GM12878 (cell line): Measurements from ENCODE around the gene RNF112. TPM values are rescaled to one million over a fixed set of nuclear protein-coding genes. Genes with fewer than 3 reads are reported as not detected.

Experiments used
- ATAC-seq: fragments of 200-7000 bp; cut with Tn5 transposase; 3 replicates; pipeline ENCODE4 v1.9.1; 2020; ENCODE audit warnings: mild to moderate bottlenecking, moderate library complexity
- BruUV-seq: library from RNA; stranded (reverse); fragments of 400-500 nt; replicated peaks from 2 replicates; lab custom pipeline; 2021; lab: Mats Ljungman, UMichigan
- CTCF ChIA-PET: fragments of 300-600 bp; sonication (Branson Sonifier 250); formaldehyde crosslinking; extraction: SDS; loops from one replicate; lab custom pipeline; 2021; ENCODE audit warnings: inconsistent platforms; lab: Yijun Ruan, JAX
- POLR2A ChIA-PET: fragments of 350-600 bp; formaldehyde crosslinking; extraction: SDS; loops from one replicate; lab custom pipeline; 2021; ENCODE audit warnings: inconsistent platforms; lab: Charles Lee
- RAD21 ChIA-PET: fragments of 300-600 bp; sonication (Branson Sonifier 250); formaldehyde crosslinking; loops from one replicate; lab custom pipeline; 2023; ENCODE audit warnings: antibody characterized with exemption; ENCODE audit not compliant: unreplicated experiment; lab: Charles Lee
- SMC1A ChIA-PET: fragments of 300-600 bp; sonication (Branson Sonifier 250); formaldehyde crosslinking; loops from one replicate; lab custom pipeline; 2023; ENCODE audit not compliant: unreplicated experiment, uncharacterized antibody; lab: Charles Lee
- DNase-seq: peaks from one replicate; pipeline ENCODE4 v3.0.0-alpha.2; 2011; ENCODE audit warnings: low read depth, low spot score
- FAIRE-seq: peaks from 3 replicates; lab custom pipeline; 2011; peaks lifted over from hg19 to GRCh38; lab: Jason Lieb, UNC
- H2AFZ ChIP-seq: 2 replicates; pipeline ENCODE4 v1.6.0; 2011; ENCODE audit warnings: low read depth, low read length, control low read depth; ENCODE audit not compliant: control insufficient read depth
- H3K27ac ChIP-seq: 2 replicates; pipeline ENCODE4 v1.5.1; 2011; ENCODE audit warnings: control low read depth; ENCODE audit not compliant: control insufficient read depth, insufficient read depth
- H3K27me3 ChIP-seq, 2 experiments: replicated peaks in 1 of 2; 2 replicates each; pipeline versions ENCODE4 v1.6.0 to v1.6.1; 2011; ENCODE audit warnings: low read length in 1 of 2; ENCODE audit not compliant: control insufficient read depth in 2 of 2, insufficient read depth in 2 of 2
- H3K36me3 ChIP-seq, 2 experiments: 2 replicates each; pipeline ENCODE4 v1.5.1; 2011; ENCODE audit warnings: low read length in 1 of 2; ENCODE audit not compliant: control insufficient read depth in 2 of 2, insufficient read depth in 2 of 2
- H3K4me1 ChIP-seq: 2 replicates; pipeline ENCODE4 v1.6.1; 2011; ENCODE audit warnings: mild to moderate bottlenecking, low read length, moderate library complexity, mixed read lengths; ENCODE audit not compliant: control insufficient read depth, insufficient read depth
- H3K4me2 ChIP-seq: 2 replicates; pipeline ENCODE4 v1.6.0; 2011; ENCODE audit warnings: control low read depth; ENCODE audit not compliant: control insufficient read depth, insufficient read depth
- H3K4me3 ChIP-seq: fragments of 200-600 bp; sonication (generic); 2 replicates; pipeline ENCODE4 v1.5.1; 2016
- H3K79me2 ChIP-seq: 2 replicates; pipeline ENCODE4 v1.6.0; 2011; ENCODE audit warnings: low read length; ENCODE audit not compliant: control insufficient read depth, insufficient read depth
- H3K9ac ChIP-seq: 2 replicates; pipeline ENCODE4 v1.8.0; 2011; ENCODE audit warnings: low read length, control low read depth, mixed read lengths; ENCODE audit not compliant: control insufficient read depth, insufficient read depth
- H3K9me3 ChIP-seq: replicated peaks from 3 replicates; pipeline ENCODE4 v1.5.1; 2011; ENCODE audit warnings: mild to moderate bottlenecking, low read length; ENCODE audit not compliant: control insufficient read depth, insufficient read depth
- H4K20me1 ChIP-seq: 2 replicates; pipeline ENCODE4 v1.6.0; 2011; ENCODE audit not compliant: control insufficient read depth, insufficient read depth
- DPF2 ChIP-seq: fragments of 450-650 bp; IDR thresholded peaks from 2 replicates; pipeline ENCODE4 v1.6.1; 2017; ENCODE audit warnings: mild to moderate bottlenecking
- ETV6 ChIP-seq, 2 experiments: fragments of 450-650 bp in 1 of 2; IDR thresholded peaks in 1 of 2; conservative IDR thresholded peaks in 1 of 2; 2 replicates each; pipeline ENCODE4 v1.6.1; 2014; ENCODE audit warnings: antibody characterized with exemption in 1 of 2, borderline replicate concordance in 1 of 2, low read depth in 1 of 2, mild to moderate bottlenecking in 1 of 2, moderate library complexity in 1 of 2
- PML ChIP-seq: IDR thresholded peaks from 2 replicates; pipeline ENCODE4 v1.6.1; 2012; ENCODE audit warnings: low read length, inconsistent platforms
- ZZZ3 ChIP-seq: IDR thresholded peaks from 2 replicates; pipeline ENCODE4 v1.6.1; 2011; ENCODE audit warnings: low read depth; ENCODE audit not compliant: control insufficient read depth, insufficient read length
- WGBS: methylation state at CpG from one replicate; pipeline ENCODE4 v1.1.6; 2016; ENCODE audit warnings: low lambda C conversion rate; ENCODE audit not compliant: insufficient replicate concordance, insufficient coverage; ENCODE audit errors: missing lambda C conversion rate; 5-methylcytosine and 5-hydroxymethylcytosine counted together
- in situ Hi-C: fragments of 300-500 bp; cut with MboI; formaldehyde crosslinking; loops from 9 replicates; pipeline ENCODE4 v1.14.3; 2018; ENCODE audit warnings: mixed read lengths
- intact Hi-C: fragments of 100-400 bp; cut with micrococcal nuclease; formaldehyde crosslinking; loops from one replicate; pipeline ENCODE4 v1.14.2; 2022; ENCODE audit not compliant: unreplicated experiment
- polyA plus RNA-seq, 11 experiments: library from polyadenylated mRNA; depleted of rRNA in 4 of 11; unstranded in 6 of 11; stranded (reverse) in 5 of 11; fragments of >200 nt; fragmentation: Nextera tagmentation in 4 of 11; fragmentation: Illumina TruSeq in 1 of 11; extraction: Ambion mirVana in 4 of 11; extraction: Trizol in 1 of 11; gene quantifications; 1 replicate in 1 of 11; 2 replicates in 10 of 11; pipeline versions ENCODE4 v1.2.1 to v1.2.3, GENCODE V29; 2011 to 2016; ENCODE audit warnings: inconsistent platforms in 2 of 11, missing spikeins in 2 of 11, low read depth in 1 of 11
- total RNA-seq, 4 experiments: library from RNA; depleted of rRNA in 3 of 4; stranded (reverse); fragments of >200 nt in 3 of 4; fragmentation: Illumina TruSeq in 1 of 4; extraction: Trizol in 1 of 4; gene quantifications; 2 replicates each; pipeline versions ENCODE4 v1.2.1 to v1.2.3, GENCODE V29; 2013 to 2021
- TF ChIP-seq, protein P1 (sequence below): fragments of 450-650 bp; IDR thresholded peaks from 2 replicates; pipeline ENCODE4 v1.6.1; 2016; ENCODE audit warnings: mild to moderate bottlenecking
- TF ChIP-seq, protein P2 (sequence below): IDR thresholded peaks from 2 replicates; pipeline ENCODE4 v1.6.1; 2012; ENCODE audit warnings: low read depth, low read length, improper control_type of control experiment

RNF112 gene
- total and polyA plus RNA-seq, 10 of the 15 experiments (the other 5 are each of a cell fraction or from before 2014, with no cell fraction given): not detected

DNA sequence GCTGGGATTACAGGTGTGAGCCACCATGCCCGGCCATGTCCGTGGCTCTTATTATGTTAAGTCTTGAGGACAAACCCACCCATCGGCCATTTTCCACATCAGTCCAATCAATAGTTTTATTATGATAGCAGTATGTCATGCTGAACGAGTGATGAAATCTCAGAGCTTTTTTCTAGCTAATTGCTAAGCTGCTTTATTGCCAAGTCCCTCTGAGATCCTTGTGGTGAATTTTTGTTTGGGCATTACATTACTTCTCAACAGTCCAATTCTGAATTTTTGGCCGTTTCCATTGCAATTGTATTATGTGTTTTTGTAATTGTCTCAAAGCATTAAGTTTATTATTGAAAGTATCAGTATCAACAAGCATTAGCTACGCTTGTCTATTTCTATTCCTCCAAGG, 10.9 kb downstream of the RNF112 start:
- RAD21 ChIA-PET: no interaction called here
- H3K4me1 ChIP-seq: no peaks in the 10 kb centered on the region
- intact Hi-C loops (no loop called here), in situ Hi-C loops (no loop called here)
- no peaks in the 10 kb centered on the region for H4K20me1 ChIP-seq
- no peak overlapping the region for H3K27ac ChIP-seq
- FAIRE-seq (no peak), DNase-seq (no peak), ATAC-seq (no peak)
- SMC1A ChIA-PET: no interaction called here
- H3K4me3 ChIP-seq: no peak overlapping the region
- POLR2A ChIA-PET: no interaction called here
- 36% methylated on average over 6 of the region's 6 CpGs for WGBS
- TF ChIP-seq, protein P1, sequence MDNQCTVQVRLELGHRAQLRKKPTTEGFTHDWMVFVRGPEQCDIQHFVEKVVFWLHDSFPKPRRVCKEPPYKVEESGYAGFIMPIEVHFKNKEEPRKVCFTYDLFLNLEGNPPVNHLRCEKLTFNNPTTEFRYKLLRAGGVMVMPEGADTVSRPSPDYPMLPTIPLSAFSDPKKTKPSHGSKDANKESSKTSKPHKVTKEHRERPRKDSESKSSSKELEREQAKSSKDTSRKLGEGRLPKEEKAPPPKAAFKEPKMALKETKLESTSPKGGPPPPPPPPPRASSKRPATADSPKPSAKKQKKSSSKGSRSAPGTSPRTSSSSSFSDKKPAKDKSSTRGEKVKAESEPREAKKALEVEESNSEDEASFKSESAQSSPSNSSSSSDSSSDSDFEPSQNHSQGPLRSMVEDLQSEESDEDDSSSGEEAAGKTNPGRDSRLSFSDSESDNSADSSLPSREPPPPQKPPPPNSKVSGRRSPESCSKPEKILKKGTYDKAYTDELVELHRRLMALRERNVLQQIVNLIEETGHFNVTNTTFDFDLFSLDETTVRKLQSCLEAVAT: no peak
- TF ChIP-seq DPF2 (no peak), ZZZ3 (no peak), PML (no peak), ETV6 (conservative IDR thresholded peaks at IDR 0.05 in 1 of 2, IDR thresholded peaks at IDR 0.05 in 1 of 2; ENCODE audit: borderline replicate concordance in 1 of 2, low read depth in 1 of 2) (no peak)
- TF ChIP-seq, protein P2, sequence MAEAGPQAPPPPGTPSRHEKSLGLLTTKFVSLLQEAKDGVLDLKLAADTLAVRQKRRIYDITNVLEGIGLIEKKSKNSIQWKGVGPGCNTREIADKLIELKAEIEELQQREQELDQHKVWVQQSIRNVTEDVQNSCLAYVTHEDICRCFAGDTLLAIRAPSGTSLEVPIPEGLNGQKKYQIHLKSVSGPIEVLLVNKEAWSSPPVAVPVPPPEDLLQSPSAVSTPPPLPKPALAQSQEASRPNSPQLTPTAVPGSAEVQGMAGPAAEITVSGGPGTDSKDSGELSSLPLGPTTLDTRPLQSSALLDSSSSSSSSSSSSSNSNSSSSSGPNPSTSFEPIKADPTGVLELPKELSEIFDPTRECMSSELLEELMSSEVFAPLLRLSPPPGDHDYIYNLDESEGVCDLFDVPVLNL: no peak
- H3K9me3 ChIP-seq: no peaks in the 10 kb centered on the region
- no peak overlapping the region for H3K9ac ChIP-seq
- H3K36me3 ChIP-seq: no peaks in the 10 kb centered on the region
- H2AFZ ChIP-seq: no peak overlapping the region
- CTCF ChIA-PET: no interaction called here
- no peaks in the 10 kb centered on the region for H3K79me2 ChIP-seq
- BruUV-seq: no TSS peak
- H3K4me2 ChIP-seq: no peak overlapping the region
- peaks cover 0 to 2% of the 10 kb centered on the region in 2 experiments; a peak in 1 of 4 replicates for H3K27me3 ChIP-seq
